Stimulated activated CD4-positive, alpha-beta T cell treated with anti-CD3 and anti-CD28 coated beads, Interleukin-12 subunit alpha, Interleukin-12 subunit beta, amount 100 ng/mL, for 4 hours (primary cell): ENCODE data around the gene GBP2.
"Not testable (repeated sequence)": the region's sequence is repeated elsewhere in the genome, so short reads cannot be mapped to it uniquely, and the experiment has no call there.

Experiments used
- DNase-seq: peaks from one replicate; pipeline ENCODE4 v3.0.0-alpha.2; 2020

Gene GBP2

DNA sequence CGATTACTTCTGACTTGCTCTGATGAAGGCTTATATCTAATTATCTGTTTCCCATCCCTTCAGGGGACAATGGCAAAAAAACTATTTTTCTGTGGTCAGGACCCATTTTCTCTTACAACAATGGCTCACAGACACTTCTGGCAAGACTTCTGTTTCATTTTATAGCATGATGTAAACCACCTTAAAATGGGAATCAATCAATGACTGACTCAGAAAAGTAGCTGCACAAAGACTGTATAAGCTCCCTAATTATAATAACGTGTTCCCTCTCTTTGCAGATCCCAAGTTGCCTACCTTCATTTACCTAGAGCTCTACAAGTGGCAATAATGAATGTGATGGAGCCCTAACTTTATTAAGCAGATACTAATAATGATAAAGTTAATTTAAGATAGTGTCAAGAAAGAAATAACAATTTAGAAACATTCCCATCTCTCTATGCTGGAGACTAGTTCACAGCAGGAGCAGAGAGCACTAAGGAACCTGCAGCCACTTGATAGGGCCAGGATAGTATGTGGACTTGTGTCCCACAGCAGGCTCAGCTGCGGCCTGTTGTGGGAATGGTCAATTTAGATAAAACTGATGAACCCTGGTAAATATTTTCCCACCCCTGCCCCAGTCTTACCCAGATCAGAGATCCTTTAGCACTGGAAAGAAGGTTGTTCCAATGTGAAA, 538 bp downstream of the GBP2 start:
- DNase-seq, result no peak

DNA sequence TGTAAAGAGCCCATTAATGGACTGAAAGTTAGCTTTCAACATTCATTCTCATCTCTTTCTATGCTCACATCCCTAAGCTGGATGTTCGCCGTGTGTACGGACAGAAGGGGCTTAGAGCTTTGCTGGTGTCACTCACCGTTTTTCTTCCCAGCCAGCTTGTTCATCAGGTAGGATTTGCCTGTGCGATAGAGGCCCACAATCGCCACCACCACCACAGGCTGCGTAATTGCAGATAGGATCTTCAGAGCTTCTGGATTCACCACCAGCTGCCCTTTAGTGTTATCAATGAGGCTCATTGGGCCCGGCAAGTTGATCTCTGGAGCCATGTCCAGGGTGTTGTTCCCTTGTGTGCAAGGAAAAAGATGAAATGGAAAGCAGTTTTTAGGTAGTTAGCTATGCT, 4.3 kb downstream of the GBP2 start:
- DNase-seq, result no peak

DNA sequence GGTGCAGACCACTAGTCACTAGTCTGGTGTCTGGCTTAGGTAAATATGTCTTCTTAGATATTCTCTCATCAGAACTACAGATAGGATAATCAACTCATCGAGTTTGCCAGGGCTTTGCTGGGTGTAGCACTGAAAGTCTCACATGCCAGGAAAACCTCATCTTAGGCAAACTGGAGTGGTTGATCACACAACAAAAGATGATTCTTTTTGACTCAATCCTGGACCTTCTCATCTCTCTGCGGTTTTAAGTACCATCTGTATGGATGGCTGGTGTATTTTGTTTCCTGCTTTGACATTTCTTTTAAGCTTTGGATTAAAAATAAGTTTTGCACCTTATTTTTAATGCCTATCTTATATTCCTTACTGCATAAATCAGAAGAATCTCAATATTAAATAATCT, 11.3 kb downstream of the GBP2 start:
- no peak for DNase-seq

DNA sequence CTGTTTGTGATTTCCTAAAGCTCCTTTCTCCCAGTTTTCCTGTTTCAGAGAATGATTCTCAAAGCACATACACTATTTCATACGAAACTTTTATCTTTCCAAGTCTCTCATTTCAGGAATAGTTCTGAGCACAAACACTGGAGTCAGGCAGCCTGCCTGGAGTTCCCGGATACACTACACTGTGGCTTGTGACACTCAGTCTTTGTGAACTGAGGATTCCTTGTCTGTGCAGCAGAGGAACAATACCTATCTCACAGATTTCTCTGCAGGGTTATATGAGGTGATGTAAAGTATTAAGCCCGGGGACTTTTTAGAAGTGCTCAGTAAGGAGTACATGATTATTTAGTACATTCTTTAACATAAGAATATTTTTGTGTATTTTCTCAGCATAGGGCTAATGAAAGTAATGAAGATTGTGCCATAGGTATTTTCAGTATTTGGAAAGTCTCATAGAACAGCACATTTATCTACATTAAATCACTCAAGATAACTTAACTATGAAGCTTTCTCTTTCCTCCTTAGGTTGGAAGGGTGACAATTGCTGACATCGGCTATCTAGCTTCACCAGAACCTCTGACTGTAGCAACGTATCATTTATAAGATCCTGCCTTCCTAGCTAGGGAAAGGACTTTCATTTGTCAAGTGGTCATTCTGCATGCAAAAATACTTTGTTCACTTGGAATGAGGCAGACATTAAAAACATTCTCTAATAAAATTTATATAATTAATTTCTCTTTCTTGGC, 12.9 kb downstream of the GBP2 start:
- DNase-seq, result no peak

DNA sequence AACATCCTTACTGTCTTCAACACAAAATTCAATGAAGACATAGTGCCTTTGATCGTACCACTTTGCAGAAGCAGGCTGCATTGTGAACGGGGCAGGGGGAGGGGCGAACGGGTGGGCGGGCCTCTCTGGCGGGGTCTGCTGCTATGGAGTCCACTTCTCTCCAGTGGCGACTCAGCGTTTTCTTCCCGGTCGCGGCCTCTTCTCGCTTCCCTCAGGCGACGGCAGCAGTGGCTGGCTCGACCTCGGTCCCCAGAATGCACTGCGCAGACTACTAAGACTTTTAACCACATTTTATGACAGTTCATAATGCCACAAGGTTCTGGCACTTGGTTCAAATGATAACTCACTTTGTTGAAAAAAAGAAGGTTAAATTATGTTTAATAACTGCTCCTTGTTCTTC, 21.2 kb downstream of the GBP2 start:
- no peak for DNase-seq

DNA sequence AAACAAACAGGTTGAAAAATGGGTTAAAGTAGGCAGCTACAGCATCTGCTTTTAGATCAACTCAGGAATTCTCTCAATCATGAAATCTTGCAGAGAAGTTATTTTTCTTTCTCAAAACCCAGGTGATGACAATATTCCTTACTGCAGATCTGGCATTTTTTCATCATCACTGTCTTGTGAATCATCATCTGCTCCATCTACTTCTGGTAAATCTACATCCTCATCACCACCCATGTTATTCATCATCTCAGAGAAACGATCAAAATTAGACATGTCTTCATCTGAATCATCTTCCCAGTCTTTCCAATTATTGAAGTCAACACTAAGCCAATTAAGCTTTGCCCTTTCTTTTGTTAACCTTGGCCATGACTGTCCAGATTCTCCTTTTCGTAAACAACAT, 21.8 kb downstream of the GBP2 start:
- DNase-seq, result no peak

DNA sequence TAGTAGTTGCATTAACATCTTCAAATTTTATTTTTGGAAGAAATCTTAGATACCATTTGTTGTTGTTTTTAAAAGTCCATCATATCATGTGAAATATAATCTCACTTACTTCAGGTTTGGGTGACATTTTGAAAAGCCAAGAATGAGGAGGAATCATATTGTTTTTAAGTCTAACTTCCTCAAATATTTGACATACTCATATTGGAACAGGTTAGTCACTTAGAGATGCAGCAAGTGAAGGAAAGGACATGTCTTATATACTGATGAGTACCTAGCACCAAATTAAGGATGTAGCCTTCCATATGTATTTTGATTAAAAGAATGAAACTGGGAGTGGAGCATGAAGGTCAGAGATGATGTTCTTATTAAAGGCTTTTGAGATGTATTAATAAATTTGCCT, 23.9 kb downstream of the GBP2 start:
- no peak for DNase-seq

DNA sequence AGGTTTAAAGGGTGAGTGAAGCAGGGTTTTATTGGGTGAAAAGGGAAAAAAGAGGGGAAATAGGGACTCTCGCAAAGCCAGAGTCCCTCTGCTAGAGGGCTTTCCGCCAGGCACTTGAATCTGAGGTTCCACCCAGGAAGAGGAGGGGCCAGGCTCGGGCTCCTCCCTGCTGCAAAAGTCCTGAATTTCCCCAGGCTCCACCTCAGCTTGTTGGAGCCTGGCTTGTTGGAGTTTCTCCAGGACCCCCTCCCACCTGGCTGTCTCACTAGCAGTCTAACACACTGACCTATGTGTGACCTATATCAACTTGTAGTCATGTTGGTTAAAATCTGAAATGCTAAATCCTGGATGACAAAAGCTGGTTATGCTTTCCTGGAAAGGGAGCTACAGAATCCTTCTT, 25.5 kb downstream of the GBP2 start:
- no peak for DNase-seq

DNA sequence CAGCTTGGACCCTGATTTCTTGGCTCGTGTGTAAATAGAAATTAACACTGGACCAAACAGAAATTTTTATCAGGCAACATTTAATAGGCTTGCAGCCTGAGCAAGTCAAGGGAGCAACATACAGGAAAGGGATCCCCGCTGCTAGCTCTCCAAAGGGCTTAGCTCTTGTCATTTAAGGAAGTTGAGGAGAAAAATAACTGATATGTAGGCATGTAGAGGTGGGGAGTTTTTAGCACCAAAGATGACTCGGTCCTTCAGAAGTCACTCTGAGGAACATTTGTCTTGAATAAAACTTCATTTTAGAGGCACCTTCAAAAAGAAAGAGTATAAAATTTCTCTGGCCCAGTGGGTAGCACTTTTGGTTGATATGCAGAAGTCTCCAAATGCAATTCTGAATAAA, 27.1 kb downstream of the GBP2 start:
- DNase-seq, result no peak

DNA sequence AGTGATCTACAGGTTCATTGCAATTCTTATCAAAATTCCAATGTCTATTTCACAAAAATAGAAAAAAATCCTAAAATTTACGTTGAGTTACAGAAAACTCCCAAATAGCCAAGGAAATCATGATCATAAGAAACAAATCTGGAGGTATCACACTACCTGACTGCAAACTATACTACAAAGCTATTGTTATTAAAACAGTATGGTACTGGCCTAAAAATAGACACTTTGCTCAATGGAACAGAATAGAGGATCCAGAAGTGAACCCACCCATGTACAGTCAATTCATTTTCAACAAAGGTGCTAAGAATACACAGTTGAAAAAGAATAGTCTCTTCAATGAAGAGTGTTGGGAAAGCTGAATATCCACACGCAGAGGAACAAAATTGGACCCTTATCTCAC, 30.2 kb downstream of the GBP2 start:
- DNase-seq, result no peak

DNA sequence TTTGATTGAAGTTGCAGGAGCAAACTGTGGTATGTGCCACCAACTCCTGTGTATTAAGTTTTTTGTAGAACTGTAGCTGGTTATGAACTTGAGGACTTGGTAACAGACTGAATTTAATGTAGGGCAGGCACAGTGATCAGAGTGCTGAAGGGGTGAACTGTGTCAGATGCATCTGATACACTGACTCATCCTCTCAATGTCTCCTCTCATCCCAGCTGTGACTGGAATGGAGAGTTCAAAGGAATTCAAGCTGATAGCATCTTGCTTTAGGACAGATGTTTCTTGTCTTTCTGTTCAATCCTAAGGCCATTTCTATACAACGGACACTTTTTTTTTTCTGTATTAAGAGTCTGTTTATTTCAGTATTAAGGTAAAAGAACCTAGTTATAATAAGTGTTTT, 36.0 kb downstream of the GBP2 start:
- DNase-seq, result no peak

DNA sequence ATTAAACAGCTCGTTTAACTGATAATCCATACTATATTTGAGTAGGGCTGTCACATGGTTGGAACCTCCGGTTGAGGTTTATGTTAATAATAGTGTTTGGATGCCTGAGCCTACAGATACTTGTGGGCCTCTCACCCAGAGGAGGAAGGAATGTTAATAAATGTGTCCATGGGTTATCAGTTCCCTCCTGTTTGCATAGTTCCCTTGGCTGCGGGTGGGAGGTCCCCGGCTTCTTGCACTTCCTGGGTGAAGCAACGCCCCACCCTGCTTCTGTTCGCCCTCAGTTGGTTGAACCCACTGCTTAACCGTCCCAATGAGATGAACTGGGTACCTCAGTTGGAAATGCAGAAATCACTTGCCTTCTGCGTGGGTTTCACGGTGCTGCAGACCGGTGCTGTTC, 37.3 kb downstream of the GBP2 start:
- no peak for DNase-seq

DNA sequence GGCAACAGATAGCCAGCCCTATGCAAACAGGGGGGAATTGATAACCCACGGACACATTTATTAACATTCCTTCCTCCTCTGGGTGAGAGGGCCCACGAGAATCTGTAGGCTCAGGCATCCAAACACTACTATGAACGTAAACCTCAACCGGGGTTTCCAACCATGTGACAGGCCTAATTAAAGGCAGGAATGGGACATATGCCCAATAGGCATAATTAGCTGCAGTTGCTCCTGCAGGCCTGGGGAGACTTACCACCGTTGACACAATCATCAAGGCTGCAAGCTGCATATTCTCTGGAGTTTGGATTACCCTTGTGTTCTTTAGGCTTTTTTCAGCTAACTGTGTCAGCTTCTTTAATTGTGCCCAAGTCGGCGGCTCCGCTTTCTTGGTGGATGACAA, 38.7 kb downstream of the GBP2 start:
- DNase-seq, result no peak

DNA sequence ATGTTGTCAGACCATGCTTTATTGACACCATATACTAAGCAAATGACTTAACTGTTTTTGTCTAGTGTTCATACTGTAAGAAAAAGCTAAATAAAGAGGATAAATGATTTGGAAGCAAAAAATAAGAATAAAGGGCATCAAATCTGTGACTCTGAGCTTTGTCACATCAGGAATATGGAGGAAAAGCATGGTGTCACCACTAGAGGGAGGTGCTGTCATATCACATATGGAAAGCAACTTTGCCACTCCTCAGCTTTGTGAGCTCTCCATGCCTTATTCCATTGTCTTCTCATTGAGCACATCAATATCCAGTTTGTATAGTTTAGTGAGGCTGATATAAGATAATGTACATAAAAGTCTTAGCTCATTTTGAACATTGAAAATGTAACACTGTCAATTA, 40.1 kb downstream of the GBP2 start:
- no peak for DNase-seq

DNA sequence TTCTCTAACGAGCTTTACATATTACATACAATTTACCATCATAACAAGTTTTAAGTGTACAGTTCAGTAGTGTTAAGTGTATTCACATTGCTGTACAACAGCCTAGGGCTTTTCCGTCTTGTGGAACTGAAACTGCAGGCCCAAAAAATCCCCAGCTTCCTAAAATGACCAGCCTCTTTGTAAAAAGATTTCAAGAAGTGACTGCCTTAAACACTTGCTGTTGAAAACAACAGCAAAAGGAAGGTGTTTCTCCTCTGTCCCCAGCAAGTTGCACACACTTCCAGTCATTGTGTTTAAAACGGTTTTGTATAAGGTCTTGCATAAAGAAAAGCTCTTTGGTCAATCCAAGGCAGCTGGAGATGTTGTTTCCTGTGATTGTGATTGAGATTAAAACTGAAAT, 44.9 kb downstream of the GBP2 start:
- no peak for DNase-seq

DNA sequence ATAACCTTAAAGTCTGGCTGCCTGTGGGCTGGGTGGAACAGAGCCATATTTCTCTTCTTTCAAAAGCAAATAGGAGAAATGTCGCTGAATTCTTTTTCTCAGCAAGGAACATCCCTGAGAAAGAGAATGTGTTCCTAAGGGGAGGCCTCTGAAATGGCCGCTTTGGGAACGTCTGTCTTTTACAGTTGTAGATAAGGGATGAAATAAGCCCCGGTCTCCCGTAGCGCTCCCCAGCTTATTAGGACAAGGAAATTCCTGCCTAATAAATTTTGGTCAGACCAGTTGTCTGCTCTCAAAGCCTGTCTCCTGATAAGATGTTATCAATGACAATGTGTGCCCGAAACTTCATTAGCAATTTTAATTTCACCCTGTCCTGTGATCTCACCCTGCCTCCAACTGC, 45.8 kb downstream of the GBP2 start:
- not testable (repeated sequence) for DNase-seq

DNA sequence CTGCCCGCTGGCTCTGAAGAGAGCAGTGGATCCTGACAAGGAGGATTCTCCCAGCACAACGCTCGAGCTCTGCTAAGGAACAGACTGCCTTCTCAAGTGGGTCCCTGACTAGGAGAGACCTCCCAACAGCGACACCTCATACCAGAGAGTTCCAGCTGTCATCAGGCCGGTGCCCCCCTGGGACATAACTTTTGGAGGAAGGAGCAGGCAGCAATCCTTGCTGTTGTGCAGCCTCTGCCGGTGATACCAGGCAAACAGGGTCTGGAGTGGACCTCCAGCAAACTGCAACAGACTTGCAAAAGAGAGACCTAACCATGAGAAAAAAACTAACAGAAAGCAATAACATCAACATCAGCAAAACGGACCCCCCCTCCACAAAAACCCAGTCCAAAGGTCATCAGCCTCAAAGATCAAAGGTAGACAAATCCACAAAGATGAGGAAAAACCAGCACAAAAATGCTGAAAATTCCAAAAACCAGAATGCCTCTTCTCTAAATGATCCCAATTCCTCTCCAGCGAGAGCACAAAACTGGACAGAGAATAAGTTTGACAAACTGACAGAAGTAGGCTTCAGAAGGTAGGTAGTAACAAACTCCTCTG, 53.3 kb downstream of the GBP2 start:
- DNase-seq, result not testable (repeated sequence)

DNA sequence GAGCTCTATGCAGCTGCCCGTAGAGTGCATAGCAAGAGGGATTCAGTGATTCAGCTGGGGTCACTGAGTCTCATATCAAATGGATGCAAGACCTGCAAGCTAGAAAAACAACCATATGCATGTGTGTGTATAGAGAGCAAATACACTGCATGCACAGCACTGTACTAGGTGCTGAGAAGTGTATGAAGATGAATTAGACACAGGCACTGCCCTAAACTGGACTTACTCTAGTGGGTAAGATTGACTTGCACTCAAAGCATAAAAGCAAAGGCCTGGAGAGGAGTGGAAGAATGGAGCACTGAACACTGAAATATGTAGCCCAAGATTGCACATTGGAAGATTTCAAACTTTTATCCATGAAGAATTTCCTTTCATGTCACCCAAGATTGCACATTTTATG, 55.4 kb downstream of the GBP2 start:
- no peak for DNase-seq

DNA sequence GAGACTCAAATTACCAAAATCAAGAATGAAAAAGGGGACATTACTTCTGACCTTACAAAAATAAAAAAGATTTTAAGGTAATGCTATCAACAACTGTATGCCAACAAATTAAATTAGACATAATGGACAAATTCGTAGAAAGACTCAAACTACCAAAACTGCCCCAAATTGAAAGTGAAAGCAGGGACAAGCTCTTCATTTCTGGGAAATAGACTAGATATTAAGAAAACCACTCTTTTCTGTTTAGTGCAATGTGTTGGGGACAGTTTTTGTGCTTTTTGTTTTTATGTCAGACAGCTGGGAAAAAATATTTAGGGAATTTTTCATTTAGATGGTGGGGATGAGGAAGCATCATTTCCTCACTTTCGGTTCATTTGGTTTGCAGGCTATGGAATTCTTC, 56.0 kb downstream of the GBP2 start:
- DNase-seq, result no peak

DNA sequence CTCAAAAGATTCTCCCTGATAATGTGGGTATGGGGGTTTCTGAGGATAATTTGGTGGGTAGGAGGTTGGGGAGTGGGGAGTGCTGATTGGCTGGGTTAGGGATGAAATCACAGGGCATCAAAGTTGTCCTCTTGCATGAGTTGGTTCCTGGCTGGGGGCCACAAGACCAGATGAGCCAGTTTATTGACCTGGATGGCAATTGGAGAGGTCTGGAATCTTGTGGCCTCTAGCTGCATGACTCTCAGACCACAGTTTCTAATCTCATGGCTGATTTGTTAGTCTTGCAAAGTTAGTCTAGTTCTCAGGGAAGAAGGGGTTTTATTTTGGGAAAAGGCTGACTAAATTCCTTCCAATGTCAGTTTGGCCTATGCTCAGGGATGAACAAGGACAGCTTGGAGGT, 57.6 kb downstream of the GBP2 start:
- no peak for DNase-seq

DNA sequence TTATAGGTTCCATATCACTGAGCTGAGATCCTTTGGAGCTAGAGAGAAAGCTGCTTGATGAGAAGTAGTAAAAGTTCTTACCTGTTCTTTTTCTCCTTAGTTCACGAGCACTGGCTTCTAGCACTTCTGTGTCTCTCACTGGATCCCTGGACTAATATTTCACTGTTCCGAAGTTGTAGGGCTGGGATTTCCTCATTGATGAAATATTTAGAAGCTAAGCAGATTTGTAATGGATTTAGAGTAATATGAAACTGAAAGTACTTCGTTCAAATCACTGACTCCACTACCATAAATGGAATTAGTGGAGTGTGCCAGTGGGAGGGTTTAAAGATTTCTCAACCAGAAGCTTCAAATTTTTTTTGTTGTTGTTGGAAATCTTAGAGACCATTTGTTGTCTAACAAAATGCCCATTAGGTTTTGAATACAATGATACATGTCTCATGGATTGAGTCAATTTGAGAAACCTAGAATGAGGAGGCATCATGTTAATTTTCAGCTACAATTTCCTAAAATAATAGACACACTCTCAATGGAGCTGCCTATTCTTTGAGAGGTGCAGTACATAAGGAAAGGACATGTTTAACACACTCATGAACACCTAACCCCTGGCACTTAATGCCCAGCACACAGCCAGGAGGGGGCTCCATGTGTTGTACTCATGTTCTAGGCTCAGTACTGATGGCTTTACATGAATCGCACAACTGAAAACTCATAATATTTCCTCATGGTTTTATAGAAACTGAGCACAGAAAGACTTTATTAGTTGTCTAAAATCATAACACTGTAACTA, 60.6 kb downstream of the GBP2 start, which contains the start of gene GBP1:
TSS of gene GBP1 (minus strand) at position 130 of the 790 bp plus-strand sequence. CDS start 1,974 bp downstream, outside the sequence.
- no peak for DNase-seq

DNA sequence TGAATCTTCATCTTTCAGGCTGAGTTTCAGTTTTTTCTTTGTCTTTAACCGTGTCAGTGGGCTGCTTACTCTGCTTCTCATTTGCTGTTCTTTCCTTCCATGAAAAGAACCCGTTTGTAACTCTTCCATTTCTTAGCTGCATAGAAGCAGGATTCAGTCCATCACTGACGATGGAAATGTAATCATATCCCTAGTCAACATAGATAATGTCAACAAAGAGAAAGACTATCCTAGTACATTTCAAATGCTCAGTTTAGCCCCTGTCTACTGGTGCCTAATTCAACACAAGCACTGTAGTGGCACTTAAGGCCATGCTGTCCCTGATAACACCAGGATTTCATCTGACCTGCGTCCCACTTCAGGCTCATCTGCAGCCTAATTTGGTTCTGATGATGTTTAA, 61.3 kb downstream of the GBP2 start:
- no peak for DNase-seq

DNA sequence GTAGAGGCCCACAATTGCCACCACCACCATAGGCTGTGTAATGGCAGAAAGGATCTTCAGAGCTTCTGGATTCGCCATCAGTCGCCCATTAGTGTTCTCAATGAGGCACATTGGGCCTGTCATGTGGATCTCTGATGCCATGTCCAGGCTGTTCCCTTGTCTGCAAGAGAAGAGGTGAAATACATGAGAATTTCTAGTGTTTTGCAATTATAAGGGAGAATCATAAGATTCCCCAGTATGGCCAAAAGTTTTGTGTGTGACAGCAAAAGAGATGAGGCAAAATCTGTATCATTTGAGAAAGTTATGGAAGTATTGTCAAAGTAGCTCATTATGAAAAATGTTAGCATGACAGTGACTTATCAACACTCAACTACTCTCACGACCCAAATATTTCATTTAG, 62.8 kb downstream of the GBP2 start:
- no peak for DNase-seq

DNA sequence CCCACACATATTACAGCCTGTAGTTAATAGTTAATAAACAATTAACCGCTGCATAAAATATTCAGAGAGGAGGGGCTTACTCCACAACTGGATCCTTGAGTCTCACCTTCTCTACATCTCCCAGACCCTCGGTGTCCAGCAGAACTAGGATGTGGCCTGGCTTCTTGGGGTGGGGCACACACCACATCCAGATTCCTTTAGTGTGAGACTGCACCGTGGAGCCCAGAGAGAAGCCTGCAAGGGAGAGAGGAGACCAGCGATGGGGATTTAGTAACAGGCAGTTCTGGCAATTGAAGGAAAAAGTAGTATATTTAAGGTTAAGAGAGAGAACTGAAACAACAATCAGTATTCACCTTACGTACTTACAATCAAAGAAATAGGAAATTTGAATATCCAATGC, 65.8 kb downstream of the GBP2 start:
- DNase-seq, result no peak
